Measurements from ENCODE around the gene GCH1.

The GCH1 gene, protein sequence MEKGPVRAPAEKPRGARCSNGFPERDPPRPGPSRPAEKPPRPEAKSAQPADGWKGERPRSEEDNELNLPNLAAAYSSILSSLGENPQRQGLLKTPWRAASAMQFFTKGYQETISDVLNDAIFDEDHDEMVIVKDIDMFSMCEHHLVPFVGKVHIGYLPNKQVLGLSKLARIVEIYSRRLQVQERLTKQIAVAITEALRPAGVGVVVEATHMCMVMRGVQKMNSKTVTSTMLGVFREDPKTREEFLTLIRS

DNA sequence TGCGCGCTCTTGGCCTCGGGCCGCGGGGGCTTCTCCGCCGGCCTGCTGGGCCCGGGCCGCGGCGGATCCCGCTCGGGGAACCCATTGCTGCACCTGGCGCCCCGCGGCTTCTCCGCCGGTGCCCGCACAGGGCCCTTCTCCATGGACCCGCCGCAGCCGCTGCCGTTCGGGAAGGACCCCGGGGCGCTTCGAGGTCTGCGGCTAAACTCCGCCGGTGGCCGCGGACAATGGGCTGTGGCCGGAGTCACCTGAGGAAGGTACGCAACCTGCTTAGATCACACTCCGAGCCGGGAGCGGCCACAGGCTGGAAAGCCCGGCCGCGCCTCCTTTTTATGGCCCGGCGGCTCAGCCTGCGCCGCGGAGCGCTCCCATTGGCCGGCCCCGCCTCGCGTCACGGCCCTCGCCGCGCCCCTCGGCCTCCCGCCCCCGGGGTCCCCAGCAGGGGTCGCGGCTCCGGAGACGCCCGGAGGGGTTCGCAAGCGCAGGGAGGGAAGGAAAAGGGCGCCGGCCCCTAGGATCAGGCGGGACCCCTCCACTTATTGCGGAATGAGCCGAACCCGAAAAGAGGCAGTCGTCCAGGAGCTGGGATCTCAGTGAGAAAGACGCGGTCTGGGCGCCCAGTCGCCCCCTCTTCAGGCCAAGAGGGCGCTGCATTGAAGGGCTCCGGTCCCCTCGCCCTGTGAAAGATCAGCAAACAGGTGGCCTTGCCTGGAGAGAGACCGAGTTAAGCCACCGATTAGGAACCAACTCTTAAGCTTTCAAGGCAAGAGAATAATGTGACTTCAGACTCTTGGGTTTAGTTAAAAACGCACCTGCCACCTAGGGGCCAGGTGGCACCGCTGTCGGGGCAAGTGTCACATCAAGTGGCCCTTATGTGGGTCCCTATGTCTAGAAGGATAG, at the start of gene GCH1:
Gene GCH1, minus strand, starts transcription at position 306 of the 900 bp plus-strand sequence. Its CDS starts 163 bp downstream, at position 143.
- peak within 1 kb of the TSS; percentile 62 to 73 for H3K4me3 ChIP-seq (ENCODE audit: low read depth in 1 of 2, low read length in 2 of 2)
- no peaks in the 10 kb centered on the region for H3K9me3 ChIP-seq (ENCODE audit: low read length)
- peak within 1 kb of the TSS; percentile 15 for H3K9ac ChIP-seq (ENCODE audit: low read length)
- H3K27ac ChIP-seq (ENCODE audit: low read depth, low read length) = peak within 1 kb of the TSS; percentile 12
- peaks cover 6 to 9% of the 10 kb centered on the region in 2 donors for H3K27me3 ChIP-seq (ENCODE audit: control insufficient read depth in 1 of 2, insufficient read depth in 2 of 2, low read length in 2 of 2)
- no peaks in the 10 kb centered on the region for H3K36me3 ChIP-seq (ENCODE audit: insufficient read depth, low read length)
- peaks cover 4% of the 10 kb centered on the region for H3K4me1 ChIP-seq (ENCODE audit: insufficient read depth, low read length)

DNA sequence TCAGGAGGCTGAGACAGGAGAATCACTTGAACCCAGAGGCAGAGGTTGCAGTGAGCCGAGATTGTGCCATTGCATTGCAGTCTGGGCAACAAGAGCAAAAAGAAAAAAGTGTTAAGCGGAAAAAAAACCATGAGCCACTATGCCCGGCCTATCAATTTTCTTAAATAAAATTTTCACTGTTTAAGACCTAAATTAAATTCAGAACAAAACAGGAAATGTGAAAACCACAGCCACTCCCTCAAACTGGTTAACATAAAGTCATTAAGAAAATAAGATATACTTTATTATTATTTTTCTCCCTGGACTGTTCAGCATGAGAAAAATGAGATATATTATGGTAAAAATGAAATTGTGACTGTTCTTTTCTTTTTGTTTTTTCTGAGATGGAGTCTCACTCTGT, 44.6 kb upstream of the GCH1 start:
- Histone ChIP-seq H3K4me3 (ENCODE audit: low read depth in 1 of 2, low read length in 2 of 2) (no peak overlapping the region), H3K4me1 (ENCODE audit: insufficient read depth, low read length) (no peaks in the 10 kb centered on the region), H3K36me3 (ENCODE audit: insufficient read depth, low read length) (no peaks in the 10 kb centered on the region), H3K9me3 (ENCODE audit: low read length) (no peaks in the 10 kb centered on the region), H3K9ac (ENCODE audit: low read length) (no peak overlapping the region), H3K27ac (ENCODE audit: low read depth, low read length) (no peak overlapping the region), H3K27me3 (ENCODE audit: control insufficient read depth in 1 of 2, insufficient read depth in 2 of 2, low read length in 2 of 2) (no peaks in the 10 kb centered on the region)

DNA sequence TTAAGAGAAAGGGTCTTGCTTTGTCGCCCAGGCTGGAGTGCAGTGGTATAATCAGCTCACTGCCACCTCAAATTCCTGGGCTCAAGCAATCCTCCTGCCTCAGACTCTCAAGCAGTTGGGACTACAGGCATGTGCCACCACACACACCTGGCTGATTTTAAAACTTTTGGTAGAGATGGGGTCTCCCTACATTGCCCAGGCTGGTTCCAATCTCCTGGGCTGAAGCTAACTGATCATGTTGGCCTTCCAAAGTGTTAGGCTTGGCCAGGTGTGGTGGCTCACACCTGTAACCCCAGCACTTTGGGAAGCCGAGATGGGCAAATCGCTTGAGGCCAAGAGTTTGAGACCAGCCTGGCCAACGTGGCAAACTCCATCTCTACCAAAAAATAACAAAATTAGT, 43.9 kb upstream of the GCH1 start:
- Histone ChIP-seq H3K36me3 (ENCODE audit: insufficient read depth, low read length) (no peaks in the 10 kb centered on the region), H3K9ac (ENCODE audit: low read length) (no peak overlapping the region), H3K4me3 (ENCODE audit: low read depth in 1 of 2, low read length in 2 of 2) (no peak overlapping the region), H3K27ac (ENCODE audit: low read depth, low read length) (no peak overlapping the region), H3K27me3 (ENCODE audit: control insufficient read depth in 1 of 2, insufficient read depth in 2 of 2, low read length in 2 of 2) (no peaks in the 10 kb centered on the region), H3K9me3 (ENCODE audit: low read length) (no peaks in the 10 kb centered on the region), H3K4me1 (ENCODE audit: insufficient read depth, low read length) (no peaks in the 10 kb centered on the region)

DNA sequence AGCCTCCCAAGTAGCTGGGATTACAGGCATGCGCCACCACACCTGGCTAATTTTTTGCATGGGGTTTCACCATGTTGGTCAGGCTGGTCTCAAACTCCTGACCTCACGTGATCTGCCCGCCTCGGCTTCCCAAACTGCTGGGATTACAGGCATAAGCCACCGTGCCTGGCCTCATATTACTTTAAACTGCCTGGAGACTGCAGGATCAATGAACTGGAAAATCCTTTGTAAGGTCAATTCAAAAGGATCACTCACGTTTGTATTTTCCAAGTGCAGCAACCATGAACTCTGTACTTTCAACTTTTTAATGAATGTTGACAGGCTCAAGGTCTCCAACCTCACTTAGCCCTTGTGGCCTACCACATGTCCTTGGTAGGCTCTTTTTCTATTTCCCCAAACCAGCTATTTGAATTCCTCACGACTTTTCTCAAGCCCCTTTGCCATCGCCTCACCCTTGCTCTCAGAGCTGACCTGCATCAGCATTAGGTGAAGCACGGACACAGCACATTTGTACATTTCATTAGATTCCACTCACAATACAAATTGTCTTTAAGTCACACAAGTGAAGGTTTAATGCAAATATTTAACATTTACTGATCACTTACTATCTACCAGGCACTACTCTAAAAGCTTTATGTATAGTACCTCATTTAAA, 42.2 kb upstream of the GCH1 start:
- no peak overlapping the region for H3K27ac ChIP-seq (ENCODE audit: low read depth, low read length)

DNA sequence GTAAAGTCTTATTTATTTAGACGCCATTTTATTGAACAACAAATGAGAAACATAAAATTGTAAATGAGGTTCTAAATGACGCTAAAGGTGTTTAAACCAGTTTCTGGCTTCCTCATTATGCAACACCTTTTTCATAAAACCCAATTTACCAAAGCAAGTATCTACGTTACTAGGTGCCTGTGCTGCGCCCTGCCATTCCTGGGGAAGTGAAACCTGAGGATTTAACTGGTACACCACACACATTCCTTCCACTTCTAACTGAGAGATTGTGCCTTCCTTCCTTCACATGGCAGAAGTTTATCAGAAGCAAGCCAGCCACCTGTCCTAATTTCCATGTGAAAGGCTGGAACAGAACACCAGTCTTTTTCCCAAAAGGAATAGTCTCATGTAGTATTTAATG, 40.3 kb upstream of the GCH1 start:
- H3K36me3 ChIP-seq (ENCODE audit: insufficient read depth, low read length) = no peaks in the 10 kb centered on the region
- H3K4me3 ChIP-seq (ENCODE audit: low read depth in 1 of 2, low read length in 2 of 2) = no peak overlapping the region
- no peak overlapping the region for H3K9ac ChIP-seq (ENCODE audit: low read length)
- H3K4me1 ChIP-seq (ENCODE audit: insufficient read depth, low read length) = no peaks in the 10 kb centered on the region
- no peaks in the 10 kb centered on the region for H3K9me3 ChIP-seq (ENCODE audit: low read length)
- no peaks in the 10 kb centered on the region for H3K27me3 ChIP-seq (ENCODE audit: control insufficient read depth in 1 of 2, insufficient read depth in 2 of 2, low read length in 2 of 2)
- no peak overlapping the region for H3K27ac ChIP-seq (ENCODE audit: low read depth, low read length)

More for the DNA sequence above, 42.2 kb upstream of the GCH1 start:
- no peaks in the 10 kb centered on the region for H3K27me3 ChIP-seq (ENCODE audit: control insufficient read depth in 1 of 2, insufficient read depth in 2 of 2, low read length in 2 of 2)
- no peak overlapping the region for H3K4me3 ChIP-seq (ENCODE audit: low read depth in 1 of 2, low read length in 2 of 2)
- no peak overlapping the region for H3K9ac ChIP-seq (ENCODE audit: low read length)
- H3K4me1 ChIP-seq (ENCODE audit: insufficient read depth, low read length) = no peaks in the 10 kb centered on the region
- H3K9me3 ChIP-seq (ENCODE audit: low read length) = no peaks in the 10 kb centered on the region
- H3K36me3 ChIP-seq (ENCODE audit: insufficient read depth, low read length) = no peaks in the 10 kb centered on the region

DNA sequence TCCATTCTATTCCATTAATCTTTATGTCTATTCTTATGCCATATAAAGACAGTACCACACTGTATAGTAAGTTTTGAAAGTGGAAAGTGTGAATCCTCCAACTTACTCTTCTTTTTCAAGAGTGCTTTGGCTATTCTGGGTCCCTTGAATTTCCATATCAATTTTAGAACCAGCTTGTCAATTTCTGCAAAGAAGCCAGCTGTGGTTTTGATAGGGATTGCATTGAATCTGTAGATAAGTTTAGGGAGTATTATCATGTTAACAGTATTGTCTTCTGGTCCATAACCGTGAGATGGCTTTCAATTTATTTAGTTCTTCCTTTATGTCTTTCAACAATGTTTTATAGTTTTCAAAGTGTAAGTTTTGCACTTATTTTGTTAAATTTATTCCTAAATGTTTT, 34.2 kb upstream of the GCH1 start:
- no peaks in the 10 kb centered on the region for H3K36me3 ChIP-seq (ENCODE audit: insufficient read depth, low read length)
- no peaks in the 10 kb centered on the region for H3K27me3 ChIP-seq (ENCODE audit: control insufficient read depth in 1 of 2, insufficient read depth in 2 of 2, low read length in 2 of 2)
- no peaks in the 10 kb centered on the region for H3K9me3 ChIP-seq (ENCODE audit: low read length)
- no peak overlapping the region for H3K9ac ChIP-seq (ENCODE audit: low read length)
- no peaks in the 10 kb centered on the region for H3K4me1 ChIP-seq (ENCODE audit: insufficient read depth, low read length)
- H3K27ac ChIP-seq (ENCODE audit: low read depth, low read length) = no peak overlapping the region
- no peak overlapping the region for H3K4me3 ChIP-seq (ENCODE audit: low read depth in 1 of 2, low read length in 2 of 2)

DNA sequence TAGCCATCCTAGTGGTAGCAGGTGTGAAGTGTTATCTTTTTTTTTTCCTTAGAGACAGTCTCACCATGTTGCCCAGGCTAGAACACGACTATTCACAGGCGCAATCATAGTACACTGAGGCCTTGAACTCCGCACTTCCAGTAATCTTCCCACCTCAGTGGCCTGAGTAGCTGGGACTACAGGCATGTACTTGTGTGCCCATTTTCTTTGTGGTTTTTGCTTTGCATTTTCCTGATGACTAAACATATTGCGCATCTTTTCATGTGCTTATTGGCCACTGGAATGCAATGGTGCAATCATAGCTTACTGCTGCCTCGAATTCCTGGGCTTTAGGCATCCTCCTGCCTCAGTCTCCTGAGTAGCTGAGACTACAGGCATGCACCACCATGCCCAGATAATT, 33.3 kb upstream of the GCH1 start:
- Histone ChIP-seq H3K4me1 (ENCODE audit: insufficient read depth, low read length) (no peaks in the 10 kb centered on the region), H3K27ac (ENCODE audit: low read depth, low read length) (no peak overlapping the region), H3K9ac (ENCODE audit: low read length) (no peak overlapping the region), H3K36me3 (ENCODE audit: insufficient read depth, low read length) (no peaks in the 10 kb centered on the region), H3K4me3 (ENCODE audit: low read depth in 1 of 2, low read length in 2 of 2) (no peak overlapping the region), H3K9me3 (ENCODE audit: low read length) (no peaks in the 10 kb centered on the region), H3K27me3 (ENCODE audit: control insufficient read depth in 1 of 2, insufficient read depth in 2 of 2, low read length in 2 of 2) (no peaks in the 10 kb centered on the region)

DNA sequence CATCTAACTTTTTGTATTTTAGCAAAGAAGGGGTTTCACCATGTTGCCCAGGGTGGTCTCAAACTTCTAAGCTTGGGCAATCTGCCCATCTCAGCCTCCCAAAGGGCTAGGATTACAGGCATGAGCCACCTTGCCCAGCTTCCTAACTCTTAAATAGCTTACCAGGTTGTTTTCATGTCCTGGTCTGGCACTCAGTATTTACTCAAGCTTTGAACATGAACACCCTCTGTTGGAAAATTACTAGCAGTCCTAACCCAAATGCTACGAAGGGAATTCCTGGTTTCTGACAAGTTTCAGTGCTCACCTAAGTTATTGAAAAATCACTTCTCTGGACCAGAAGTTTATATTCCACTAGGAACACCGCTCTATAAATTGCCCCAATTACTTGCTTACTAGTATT, 32.5 kb upstream of the GCH1 start:
- H3K4me1 ChIP-seq (ENCODE audit: insufficient read depth, low read length) = no peaks in the 10 kb centered on the region
- H3K9me3 ChIP-seq (ENCODE audit: low read length) = no peaks in the 10 kb centered on the region
- H3K9ac ChIP-seq (ENCODE audit: low read length) = no peak overlapping the region
- no peaks in the 10 kb centered on the region for H3K36me3 ChIP-seq (ENCODE audit: insufficient read depth, low read length)
- H3K4me3 ChIP-seq (ENCODE audit: low read depth in 1 of 2, low read length in 2 of 2) = no peak overlapping the region
- H3K27ac ChIP-seq (ENCODE audit: low read depth, low read length) = no peak overlapping the region
- no peaks in the 10 kb centered on the region for H3K27me3 ChIP-seq (ENCODE audit: control insufficient read depth in 1 of 2, insufficient read depth in 2 of 2, low read length in 2 of 2)

DNA sequence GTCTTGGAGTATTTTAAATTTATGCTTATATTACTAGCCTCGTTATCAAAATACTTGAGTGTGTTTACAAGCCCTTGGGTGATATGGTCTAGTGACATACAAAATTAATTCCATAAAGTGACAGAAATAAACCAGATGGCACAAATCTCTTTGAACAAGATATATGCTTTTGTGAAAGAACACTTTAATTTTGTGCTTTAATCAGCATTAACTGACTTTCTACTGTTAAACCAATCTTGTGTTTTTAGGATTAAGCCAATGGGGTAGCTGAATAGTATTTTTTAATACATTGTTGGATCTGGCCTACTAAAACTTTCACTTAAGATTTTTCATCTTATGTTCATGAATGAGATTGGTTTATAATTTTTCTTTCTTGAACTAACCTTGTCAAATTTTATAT, 30.4 kb upstream of the GCH1 start:
- Histone ChIP-seq H3K4me1 (ENCODE audit: insufficient read depth, low read length) (no peaks in the 10 kb centered on the region), H3K9me3 (ENCODE audit: low read length) (no peaks in the 10 kb centered on the region), H3K27me3 (ENCODE audit: control insufficient read depth in 1 of 2, insufficient read depth in 2 of 2, low read length in 2 of 2) (no peaks in the 10 kb centered on the region), H3K27ac (ENCODE audit: low read depth, low read length) (no peak overlapping the region), H3K9ac (ENCODE audit: low read length) (no peak overlapping the region), H3K4me3 (ENCODE audit: low read depth in 1 of 2, low read length in 2 of 2) (no peak overlapping the region), H3K36me3 (ENCODE audit: insufficient read depth, low read length) (no peaks in the 10 kb centered on the region)

DNA sequence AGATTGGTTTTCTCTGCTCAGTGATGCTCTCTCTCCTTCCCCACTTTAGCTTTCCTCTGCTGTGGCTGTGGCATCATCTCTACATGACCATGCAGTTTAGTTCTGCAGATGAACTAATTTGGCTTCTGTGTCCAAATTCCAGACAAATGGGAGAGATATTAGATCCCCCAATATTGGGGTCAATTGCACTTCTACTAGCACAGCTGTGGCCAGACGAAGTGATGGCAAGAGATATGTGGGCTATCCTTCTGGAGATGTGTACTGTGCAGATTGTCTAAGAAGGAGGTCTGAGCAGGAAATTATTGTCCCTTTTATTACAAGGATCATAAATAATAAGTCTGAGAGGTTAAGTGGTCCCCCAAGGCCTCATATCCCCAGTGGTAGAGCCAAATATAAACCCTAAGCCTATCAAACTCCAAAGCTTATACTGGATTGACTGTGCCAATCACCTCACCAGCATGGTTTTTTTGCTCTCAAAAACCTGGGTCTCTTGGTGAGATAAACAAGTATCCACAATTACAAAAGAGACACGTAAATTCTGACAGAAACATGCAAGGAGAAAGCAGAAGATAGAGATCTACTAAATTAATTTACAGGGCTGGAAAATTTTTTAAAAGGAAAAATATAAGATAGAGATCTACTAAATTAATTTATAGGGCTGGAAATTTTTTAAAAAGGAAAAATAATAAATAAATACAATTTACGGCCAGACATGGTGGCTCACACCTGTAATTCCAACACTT, 29.1 kb upstream of the GCH1 start:
- H3K27me3 ChIP-seq (ENCODE audit: control insufficient read depth in 1 of 2, insufficient read depth in 2 of 2, low read length in 2 of 2) = no peaks in the 10 kb centered on the region
- H3K9ac ChIP-seq (ENCODE audit: low read length) = no peak overlapping the region
- no peaks in the 10 kb centered on the region for H3K9me3 ChIP-seq (ENCODE audit: low read length)
- H3K27ac ChIP-seq (ENCODE audit: low read depth, low read length) = no peak overlapping the region
- no peak overlapping the region for H3K4me3 ChIP-seq (ENCODE audit: low read depth in 1 of 2, low read length in 2 of 2)
- H3K4me1 ChIP-seq (ENCODE audit: insufficient read depth, low read length) = no peaks in the 10 kb centered on the region
- H3K36me3 ChIP-seq (ENCODE audit: insufficient read depth, low read length) = no peaks in the 10 kb centered on the region

DNA sequence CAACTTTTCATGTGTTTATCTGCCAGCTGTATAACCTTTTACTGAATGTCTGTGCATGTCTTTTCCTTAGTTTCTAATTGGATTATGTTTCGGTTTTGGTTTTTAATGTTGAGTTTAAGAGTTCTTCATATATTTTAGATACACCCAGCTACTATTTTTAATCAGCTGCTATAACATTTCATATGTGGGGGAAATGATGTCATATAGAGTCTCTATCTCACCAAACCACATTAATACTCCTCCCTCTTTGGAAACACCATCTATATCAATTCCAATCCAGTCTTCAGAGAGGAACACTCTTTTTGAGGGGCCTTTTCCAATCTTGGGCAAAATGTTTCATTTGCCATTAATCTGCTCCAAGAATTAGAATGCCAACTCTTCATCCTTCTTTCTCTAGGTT, 28.5 kb upstream of the GCH1 start:
- Histone ChIP-seq H3K27me3 (ENCODE audit: control insufficient read depth in 1 of 2, insufficient read depth in 2 of 2, low read length in 2 of 2) (no peaks in the 10 kb centered on the region), H3K36me3 (ENCODE audit: insufficient read depth, low read length) (no peaks in the 10 kb centered on the region), H3K4me3 (ENCODE audit: low read depth in 1 of 2, low read length in 2 of 2) (no peak overlapping the region), H3K27ac (ENCODE audit: low read depth, low read length) (no peak overlapping the region), H3K4me1 (ENCODE audit: insufficient read depth, low read length) (no peaks in the 10 kb centered on the region), H3K9ac (ENCODE audit: low read length) (no peak overlapping the region), H3K9me3 (ENCODE audit: low read length) (no peaks in the 10 kb centered on the region)

All from muscle layer of colon (tissue), 2 donors.